ENCODE measurements around the gene GCN1.
A peak's percentile ranks its signal among the peaks of the same experiment; 100 is the strongest.
"Not testable (repeated sequence)": the region's sequence is repeated elsewhere in the genome, so short reads cannot be mapped to it uniquely, and the experiment has no call there.

Gene GCN1

GRCh38 chr12:120238839-120239445 lies 44.4 kb upstream of the GCN1 start:
- TF ChIP-seq CTCF (conservative IDR thresholded peaks at IDR 0.05) (no peak), ZFX (IDR thresholded peaks at IDR 0.05) (no peak)
- no peak overlapping the region for H3K27ac ChIP-seq

GRCh38 chr12:120238217-120238616 lies 43.7 kb upstream of the GCN1 start:
- no peak overlapping the region for H3K27ac ChIP-seq
- TF ChIP-seq ZFX (IDR thresholded peaks at IDR 0.05) (no peak), CTCF (conservative IDR thresholded peaks at IDR 0.05) (no peak)

GRCh38 chr12:120237360-120238171 lies 43.1 kb upstream of the GCN1 start:
- TF ChIP-seq CTCF (conservative IDR thresholded peaks at IDR 0.05) (no peak), ZFX (IDR thresholded peaks at IDR 0.05) (no peak)
- H3K27ac ChIP-seq = no peak overlapping the region

DNA sequence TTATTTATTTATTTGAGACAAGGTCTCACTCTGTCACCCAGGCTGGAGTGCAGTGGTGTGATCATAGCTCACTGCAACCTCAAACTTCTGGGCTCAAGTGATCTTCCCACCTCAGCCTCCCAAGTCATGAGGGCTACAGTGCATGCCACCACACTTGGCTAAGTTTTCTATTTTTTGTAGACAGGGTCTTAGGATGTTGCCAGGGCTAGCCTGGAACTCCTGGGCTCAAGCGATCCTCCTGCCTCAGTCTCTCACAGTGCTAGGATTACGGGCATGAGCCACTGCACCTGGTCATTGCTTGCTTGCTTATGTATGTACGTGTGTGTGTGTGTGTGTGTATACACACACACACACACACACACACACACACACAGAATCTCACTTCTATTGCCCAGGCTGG lies 42.3 kb upstream of the GCN1 start:
- not testable (repeated sequence) for H3K27ac ChIP-seq

DNA sequence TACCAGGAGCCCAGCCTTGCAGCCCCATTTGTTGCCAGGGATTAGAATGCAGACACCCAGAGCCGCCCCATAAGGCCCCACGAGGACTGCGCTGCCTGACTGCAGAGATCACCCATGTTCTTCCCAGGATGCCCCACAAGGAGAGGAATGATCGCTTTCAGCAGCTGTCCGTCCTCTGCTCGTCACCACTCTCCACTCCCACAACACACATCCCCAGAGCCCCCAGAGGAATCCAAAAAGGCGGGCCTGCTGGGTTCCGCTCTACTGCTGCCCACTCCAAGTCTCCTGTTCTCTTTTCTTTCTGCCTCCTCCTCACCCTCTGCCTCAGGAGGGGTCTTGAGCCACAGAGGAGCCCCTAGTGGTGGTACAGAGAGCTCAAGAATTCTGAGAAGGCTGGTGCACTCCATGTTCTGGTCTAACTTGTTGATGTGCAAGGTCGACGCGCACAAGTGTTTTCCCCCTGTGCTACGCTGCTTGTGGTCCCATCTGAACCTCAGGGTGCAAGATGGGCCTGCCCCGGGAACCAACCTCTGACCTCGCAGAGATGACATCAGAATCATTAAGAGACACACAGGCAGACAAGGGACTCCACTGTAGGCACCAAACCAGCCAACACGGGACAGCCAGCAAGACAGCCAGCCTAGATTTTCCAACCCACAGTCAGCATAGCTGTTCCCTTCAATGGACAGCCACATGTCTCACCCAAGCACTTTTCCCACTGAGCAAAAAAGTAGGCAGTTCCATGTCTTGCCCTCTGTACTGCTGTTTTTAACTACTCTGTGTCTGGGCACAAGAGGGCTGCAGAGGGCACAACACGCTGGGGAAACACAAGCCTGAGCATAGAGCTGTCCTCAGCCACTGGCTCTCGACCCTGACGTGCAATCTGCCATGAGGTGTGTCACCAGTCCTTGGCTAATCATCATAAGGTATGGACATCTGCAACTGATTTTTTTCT lies 41.1 kb upstream of the GCN1 start:
- H3K27ac ChIP-seq = peak overlapping the region; percentile 78
- no peak for TF ChIP-seq CTCF (conservative IDR thresholded peaks at IDR 0.05)
- no peak for TF ChIP-seq ZFX (IDR thresholded peaks at IDR 0.05)

DNA sequence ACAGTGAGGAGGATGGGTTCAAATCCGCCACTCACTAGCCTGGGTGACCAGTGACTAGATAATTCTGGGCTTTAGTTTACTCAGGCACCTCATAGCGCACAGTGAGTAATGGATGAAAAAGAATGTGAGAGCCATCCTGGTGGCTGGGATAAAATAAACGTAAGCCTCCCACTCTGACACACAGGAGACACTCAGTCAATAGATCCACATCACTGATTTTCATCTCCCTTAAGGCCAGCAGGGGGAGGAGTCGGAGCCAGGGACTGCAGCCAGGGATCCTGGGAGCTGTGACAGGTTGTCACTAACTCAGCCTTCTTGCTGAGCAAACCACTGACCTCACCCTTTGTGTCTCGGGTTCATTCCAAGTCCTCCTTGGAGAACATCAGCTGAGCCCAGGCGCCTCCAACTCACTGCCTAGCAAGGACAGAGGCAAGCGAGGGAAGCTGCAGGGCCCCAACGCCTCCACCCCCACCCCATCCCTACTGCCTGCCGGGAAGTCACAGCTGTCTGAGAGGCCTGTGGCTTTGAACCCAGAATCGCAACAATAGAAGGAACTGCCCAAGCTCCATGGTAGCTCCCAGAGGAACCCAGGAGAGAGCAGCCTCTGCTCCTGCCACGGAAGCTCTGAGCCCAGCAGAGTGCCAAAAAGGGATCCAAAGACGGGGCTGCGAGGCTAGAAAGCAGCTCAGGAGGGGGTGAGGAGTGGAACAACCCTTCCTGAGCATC lies 40.3 kb upstream of the GCN1 start:
- peak; percentile 49 for TF ChIP-seq CTCF (conservative IDR thresholded peaks at IDR 0.05)
- TF ChIP-seq ZFX (IDR thresholded peaks at IDR 0.05) = no peak

DNA sequence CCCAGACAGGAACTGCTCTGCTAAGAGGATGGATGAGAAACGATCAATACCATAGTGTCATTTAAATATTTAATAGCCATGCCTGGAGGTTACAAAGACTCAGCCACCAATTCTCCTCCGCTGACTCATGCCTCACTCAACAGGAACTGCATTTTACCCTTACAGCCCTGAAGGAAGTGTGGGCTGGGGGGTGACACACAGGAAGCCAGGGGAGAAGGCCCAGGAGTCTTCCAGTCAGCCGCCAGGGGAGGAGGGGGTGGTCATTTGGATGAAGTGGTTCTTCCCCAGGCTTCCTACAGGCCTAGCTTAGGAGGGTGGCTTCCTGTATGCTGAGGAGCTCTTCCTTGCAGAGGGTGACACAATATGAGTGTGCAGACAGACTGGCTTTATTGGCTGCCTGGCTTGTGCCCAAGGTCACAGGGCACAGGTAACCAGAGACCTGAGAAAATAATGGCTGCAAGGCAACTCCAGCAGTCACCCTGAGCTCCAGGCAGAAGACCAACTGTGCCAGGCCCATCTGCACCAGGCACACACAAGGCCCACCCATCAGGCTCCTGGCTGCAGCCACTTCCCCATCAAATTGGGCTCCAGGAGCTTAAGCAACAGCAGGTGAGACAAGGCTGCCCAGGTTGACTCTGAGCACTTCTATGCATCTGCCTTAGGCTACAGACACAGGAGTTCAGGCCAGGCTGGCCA lies 36.9 kb upstream of the GCN1 start:
- TF ChIP-seq CTCF (conservative IDR thresholded peaks at IDR 0.05) (no peak), ZFX (IDR thresholded peaks at IDR 0.05) (no peak)
- H3K27ac ChIP-seq = peak overlapping the region; percentile 78

More for the DNA sequence above, 40.3 kb upstream of the GCN1 start:
- H3K27ac ChIP-seq = peak overlapping the region; percentile 78

Measured in C4-2B (cell line).